ENCODE data around the gene CYTH3.
"Not testable (repeated sequence)": the region's sequence is repeated elsewhere in the genome, so short reads cannot be mapped to it uniquely, and the experiment has no call there.

The CYTH3 gene

DNA sequence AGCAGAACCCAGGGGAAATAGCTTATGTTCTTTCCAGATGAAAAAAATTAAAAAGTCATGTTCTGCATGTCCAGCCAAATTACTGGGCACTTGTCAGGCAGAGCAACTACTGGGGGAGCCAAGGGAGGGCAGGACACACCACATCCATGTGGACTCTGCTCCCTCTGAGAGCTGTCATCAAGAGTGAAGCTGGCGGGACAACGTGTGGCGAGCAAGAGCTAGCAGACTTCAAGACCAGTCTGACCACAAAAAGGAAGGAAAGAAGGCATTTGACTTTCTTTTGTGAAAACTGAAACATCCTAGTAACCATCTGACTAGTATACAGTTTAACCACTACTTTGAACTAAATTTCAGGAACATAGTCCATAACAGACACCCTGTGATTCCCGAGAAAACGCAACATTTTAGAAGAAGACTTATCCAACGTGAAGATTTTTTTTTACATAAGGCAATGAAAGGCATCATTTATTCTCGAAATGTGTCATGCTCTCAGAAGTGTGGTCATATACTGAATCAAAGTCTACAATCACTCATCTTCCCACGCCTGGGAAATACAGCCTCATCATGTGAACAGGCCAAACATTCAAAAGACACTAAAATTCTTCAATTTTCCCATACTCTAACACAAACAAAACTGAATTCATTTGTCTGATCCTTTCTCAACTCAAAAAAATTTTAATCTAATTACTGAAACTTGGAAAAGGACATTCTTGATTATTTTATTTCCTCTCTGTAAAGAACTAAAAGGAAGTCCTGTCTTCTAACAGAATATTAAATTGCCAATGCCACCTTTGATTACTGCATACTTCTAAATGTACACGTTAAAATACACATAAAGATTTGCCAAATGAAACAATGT is 15.5 kb downstream of the CYTH3 start:
- no peak for DNase-seq

DNA sequence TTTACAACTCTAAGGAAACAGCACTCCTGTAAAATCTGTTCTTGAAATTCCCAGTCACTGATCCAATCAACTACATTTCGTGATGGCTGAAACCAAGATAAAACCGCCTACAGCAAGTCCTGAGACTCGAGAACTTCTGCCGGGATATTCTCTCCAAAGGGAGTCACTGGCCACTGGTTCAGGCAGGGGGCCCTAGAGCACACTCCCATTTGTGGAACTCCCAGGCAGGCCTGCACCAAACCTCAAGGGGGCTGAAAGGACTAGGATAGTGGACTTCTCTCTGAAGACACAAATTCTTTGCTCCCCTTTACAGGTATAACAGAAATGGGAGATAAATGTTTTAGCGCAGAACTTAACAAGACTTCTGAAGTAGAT is 16.3 kb downstream of the CYTH3 start:
- DNase-seq = no peak

DNA sequence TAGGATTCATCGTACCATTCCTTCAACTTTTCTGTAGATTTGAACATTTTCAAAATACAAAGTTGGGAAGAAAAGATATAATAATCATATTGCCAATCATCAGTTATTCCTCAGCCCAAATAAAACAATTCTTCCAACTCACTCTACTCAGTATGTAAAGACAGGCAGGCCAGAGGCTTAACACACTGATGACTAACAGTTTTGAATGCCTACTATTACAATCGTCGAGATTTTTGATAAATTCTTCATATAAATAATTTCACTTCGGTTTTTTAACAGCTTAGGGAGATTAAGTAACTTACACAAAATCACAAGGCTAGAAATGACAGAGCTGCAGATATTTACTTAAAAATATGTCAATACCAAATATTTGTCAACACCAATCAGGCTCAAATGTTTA is 17.6 kb downstream of the CYTH3 start:
- no peak for DNase-seq

DNA sequence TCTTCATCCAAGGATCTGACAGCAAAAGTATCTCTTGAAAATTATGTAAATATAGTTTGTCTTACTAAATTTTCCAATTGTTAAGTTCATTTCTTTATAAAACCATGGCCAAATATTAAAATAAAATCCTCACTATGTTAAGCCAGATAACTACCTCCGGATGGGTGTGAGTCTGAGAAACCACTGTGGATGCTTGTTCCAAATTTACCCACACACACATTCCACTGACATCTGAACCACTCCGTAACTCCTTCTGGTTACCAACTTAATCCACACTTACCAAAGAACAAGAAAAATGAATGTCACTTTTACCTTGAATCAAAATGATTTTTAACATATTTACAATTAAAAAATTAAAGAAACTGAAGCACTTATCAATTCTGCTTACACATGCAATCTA is 19.7 kb downstream of the CYTH3 start:
- no peak for DNase-seq

DNA sequence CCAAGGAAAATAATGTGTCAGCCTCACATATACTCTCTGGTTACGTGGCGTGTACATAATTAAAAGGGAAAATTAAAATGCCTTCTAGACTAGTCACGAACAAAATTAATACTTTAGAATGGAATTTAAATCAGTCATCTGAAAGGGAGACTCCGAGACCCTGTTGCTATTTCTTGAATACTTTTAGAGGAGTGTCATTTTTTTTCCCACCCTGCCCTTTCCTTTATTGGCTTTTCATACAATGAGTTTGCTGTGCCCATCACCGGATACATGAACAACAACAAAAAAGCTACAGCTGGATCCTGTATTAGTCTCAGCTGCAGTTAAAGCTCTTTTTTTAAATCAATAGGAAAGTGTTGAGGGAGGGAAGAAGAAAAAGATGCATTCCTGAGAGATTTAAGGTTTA is 20.1 kb downstream of the CYTH3 start:
- no peak for DNase-seq

DNA sequence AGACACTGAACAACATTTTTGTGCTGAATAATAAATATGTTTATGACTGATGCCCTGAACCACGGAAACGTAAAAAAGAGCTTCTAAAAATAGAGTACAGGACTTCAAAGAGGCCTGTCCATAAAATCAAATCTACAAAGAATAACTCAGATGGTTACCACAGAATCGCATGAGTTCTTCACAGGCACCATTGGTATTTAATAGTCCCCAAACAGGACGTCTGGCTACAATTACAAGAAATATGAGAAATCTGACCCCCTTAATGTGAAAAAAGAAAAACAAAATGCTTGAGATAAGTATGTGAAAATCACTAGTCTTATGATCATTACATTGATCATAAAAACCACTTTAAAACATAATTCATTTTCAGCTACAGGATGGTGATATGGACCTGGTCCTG is 20.8 kb downstream of the CYTH3 start:
- DNase-seq = no peak

DNA sequence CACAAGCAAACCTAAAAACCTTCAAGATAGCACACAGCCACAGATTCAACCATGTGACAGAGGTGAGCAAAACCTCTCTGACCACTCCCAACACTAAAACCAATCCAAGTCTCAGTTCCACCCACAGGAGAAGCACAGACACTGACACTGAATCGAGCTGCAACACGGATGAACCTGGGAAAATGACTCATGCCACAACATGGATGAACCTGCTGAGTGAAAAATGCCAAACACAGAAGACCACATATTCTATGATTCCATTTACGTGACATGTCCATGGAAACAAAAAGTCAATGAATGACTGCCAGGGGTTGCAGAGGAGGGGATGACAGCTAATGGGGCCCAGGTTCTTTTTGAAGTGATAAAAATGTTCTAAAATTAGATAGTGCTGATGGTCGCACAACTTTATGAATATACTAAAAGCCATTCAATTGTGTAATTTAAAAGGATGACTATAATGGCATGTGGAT is 22.0 kb downstream of the CYTH3 start:
- DNase-seq = no peak

DNA sequence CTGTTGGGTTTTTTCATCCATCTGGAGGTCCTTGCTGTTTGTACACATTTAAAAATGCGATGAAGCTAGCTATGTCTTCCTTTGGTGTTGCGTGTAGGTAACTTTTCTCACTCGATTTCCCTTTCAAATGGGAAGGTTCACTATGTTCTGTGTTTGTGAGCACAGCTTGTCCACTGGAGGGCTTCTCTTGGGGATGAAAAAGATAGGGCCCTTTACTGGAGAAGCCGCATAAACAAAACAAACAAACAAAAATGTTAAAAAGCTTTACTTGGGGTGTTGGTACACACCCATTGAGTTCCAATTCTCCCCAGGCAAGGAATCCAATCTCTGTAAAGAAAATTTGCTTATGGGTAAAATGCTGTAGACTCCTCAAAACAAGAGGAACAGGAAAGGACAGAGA is 23.4 kb downstream of the CYTH3 start:
- DNase-seq = no peak

DNA sequence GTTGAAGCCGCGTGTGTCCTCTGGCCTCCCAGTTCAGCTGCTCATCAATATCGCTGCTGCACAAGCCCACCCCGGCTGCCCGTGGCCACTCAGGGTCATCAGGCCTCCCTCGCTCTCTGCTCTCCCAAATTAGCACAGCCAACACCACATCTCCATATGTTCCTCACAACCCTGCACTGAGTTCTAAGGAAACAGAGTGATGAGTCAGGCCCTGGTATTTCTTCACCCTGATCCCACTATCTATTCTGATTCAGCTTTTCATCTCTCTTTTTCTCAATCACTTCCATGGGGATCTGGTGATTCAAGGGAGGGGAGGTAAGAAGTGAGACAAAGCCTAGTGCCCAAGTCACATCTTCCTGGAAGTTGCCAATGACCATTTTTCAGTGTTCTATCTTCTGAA is 23.8 kb downstream of the CYTH3 start:
- no peak for DNase-seq

DNA sequence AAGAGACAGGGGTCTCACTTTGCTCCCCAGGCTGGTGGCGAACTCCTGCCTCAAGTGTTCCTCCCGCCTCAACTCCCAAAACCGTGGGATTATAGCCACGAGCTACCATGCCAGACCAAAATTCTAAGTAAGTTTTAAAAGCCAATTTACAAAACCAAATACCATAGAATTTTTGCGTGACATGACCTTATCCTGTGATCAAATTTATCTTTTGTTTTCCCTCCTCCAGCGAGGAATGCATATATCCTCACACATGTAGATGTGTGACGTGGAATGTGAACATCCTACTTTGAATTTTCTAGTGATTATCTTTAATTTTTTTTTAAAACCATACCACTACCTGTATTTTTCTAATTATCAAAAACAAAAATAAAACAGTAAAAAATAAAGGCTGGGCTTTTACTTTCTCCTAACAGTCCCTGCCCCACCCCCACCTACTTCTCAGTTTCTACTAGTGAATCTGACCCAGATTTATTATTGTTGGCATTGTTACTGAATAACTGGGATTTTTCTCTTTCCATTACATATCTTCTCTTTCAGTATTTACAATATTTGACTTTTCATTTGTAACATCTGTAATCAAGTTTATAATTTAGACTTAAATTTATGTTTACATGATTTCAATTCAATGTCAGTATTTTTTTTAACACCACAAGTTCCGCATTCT is 26.0 kb downstream of the CYTH3 start:
- no peak for DNase-seq

DNA sequence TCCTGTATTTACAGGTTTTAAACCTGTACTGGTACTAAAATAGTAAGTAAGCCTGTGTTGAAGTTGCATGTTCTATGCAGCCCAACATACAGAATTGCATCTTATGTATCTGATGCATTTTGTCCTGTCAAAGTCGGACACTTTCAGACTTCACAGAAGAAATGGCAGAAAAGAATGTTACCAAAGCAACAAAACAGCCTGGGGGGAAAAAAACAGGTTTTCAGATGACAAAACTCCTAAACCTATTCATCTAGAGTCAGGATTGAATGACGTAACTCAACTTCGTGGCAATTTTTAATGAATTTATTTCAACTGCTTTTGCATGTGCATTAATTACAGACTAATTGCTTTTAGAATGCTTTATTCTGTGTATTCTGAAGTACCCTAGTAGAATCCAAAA is 28.4 kb downstream of the CYTH3 start:
- DNase-seq = no peak

DNA sequence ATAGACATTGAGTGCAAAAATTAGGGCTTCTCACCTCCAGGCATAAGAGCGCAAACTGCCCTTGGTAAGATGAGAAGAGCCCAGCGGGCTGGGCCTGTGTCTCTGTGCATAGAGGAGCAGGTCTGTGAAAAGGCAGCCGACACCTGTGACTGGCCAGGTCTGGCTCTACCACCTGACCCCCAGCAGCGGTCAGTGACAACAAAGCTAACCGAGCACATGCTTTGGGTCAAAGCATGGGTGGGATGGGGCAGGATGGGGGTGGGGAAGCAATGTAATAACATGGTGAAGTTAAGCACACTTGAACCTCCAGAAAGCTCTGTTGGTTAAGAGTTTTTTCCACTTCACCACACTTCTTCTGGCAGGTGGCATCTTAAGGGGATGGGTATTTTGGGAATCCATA is 29.3 kb downstream of the CYTH3 start:
- DNase-seq = no peak

DNA sequence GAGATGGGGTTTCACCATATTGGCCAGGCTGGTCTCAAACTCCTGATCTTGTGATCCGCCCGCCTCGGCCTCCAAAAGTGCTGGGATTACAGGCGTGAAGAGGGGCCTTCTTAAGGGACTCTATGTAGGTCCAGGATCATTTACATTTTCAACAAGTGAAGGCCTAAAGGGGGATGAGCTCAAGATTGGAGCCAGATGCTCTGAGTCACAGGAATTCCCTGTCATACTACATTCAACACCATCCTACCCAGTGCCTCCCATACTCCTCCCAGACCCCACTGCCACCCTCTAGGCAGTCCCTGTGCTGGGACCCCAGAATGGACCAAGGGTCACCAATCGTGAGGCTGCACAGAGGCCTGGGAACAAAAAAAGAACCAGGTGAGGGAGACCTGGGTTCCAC is 29.9 kb downstream of the CYTH3 start:
- DNase-seq = no peak

DNA sequence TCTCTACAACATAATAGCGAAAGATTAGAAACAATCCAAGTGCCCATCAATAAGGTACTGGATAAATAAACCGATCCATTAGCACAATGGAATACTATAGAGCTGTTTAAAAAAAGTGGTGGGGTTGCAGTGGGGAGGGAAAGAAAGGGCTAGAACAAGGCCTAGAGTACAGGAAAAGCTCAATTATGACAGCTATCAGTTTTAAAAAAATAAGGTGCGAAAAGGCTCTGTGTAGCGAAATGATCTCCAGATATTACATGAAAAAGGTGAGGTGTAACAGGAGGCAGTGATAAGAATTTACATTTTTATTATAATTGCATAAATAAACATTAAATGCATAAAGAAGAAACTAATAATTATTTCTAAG is 30.8 kb downstream of the CYTH3 start:
- DNase-seq = no peak

DNA sequence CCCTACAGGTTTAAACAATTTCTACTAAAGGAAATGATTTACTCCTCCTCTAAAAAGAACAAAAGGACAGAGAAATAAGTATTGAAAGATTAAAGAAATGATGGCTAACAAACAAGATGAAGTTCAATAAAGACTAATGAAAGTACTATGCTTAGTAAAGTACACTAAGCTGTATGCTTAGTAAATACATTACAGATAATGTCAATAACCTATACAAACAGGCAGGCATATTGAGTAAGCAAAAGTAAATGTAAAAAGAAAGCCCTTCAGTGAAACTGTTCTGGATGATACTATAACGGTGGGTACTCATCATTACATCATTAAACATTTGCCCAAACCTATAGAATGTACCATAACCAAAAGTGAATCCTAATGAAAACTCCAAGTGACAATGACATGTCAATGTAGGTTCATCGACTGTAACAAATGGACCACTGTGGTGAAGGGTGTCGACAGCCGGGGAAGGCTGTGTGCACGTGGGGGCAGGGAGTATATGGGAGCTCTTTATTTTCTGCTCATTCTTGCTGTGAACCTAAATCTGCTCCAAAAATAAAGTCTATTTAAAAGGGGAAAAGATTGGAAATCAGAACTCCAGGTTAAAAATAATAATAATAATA is 34.0 kb downstream of the CYTH3 start:
- no peak for DNase-seq

DNA sequence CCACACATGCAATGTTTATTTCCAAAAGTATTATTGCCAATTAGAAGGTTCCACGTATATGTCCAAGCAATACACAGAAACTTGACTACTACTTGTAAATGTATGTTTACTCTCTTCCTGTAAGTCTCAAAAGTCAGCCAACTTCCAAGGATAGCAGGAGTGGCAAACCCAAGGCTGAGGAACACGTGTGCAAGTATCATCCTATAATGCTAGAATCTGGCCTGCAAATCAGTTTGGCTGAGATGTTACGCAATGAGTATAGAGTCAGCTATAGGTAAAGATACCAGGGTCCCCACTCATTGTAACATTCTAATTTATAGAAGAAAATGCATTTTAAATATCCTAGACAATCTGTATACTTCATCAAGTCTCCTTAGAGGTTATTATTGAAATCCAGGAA is 34.7 kb downstream of the CYTH3 start:
- DNase-seq = no peak

DNA sequence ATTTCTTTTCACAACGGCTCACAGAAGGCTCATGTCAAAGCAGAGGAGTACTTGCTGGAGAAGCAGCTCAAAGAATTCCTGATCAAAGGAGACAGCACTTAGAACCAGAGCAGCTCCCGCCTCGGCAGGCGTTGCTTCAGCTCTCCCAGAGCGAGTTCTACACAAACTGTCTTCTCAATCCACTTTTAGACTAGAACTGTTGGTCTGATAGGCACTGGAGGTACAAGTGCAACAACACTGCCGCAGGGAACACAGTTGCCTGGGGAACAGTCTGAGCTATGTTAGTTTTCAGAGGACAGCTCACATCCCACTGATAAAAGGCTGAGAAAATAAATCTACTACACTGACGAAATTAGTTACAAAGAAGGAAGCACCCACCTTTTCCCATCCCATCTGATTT is 35.4 kb downstream of the CYTH3 start:
- no peak for DNase-seq

DNA sequence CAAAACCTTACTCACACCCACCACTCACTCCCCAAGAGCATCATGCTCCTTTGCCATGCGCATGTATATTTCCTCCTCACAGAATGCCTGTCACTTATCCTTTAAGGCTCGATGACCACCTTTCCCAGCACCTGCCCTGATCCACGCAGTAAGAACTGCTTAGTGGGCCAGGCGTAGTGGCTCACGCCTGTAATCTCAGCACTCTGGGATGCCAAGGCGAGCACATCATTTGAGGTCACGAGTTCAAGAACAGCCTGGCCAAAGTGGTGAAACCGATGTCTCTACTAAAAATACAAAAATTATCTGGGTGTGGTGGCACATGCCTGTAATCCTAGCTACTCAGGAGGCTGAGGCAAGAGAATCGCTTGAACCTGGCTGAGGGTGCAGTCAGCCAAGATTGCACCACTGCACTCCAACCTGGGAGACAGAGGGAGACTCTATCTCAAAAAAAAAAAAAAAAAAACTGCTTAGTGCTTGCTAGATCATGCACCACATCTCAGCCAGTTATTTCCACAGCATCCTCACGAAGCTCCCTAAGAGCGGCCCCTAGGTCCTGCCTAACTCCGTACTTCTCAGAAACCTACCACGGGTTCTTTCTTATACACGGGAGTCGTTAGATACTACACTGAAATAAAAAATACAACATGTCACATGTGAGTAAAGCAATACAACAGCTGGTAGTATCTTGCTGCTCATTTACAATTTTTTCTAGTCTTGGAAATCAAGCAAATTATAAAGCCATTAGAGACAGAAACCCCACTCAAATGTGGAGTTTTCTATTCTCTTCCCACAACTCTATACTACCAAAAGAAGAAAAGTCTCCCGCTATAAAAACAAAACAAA is 37.2 kb downstream of the CYTH3 start:
- no peak for DNase-seq

DNA sequence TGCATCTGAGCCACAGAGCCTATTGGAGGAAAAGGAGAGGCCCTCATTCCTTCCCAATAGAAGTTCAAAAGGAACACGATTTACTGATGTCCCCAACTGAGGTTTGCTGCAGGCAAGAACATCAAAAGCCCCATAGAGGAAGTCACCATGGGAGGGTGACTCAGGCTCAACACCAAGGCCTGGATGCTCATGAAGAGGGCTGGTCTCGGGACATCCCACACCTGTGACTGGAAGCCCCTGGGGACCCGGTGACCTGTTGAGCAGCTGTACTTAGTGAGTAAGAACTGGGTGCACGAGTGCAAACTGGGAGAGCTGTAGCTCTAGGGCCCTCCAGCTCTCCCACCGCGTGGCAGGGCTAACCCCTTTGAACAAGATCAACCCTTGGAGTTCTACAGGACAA is 38.0 kb downstream of the CYTH3 start:
- DNase-seq = no peak

DNA sequence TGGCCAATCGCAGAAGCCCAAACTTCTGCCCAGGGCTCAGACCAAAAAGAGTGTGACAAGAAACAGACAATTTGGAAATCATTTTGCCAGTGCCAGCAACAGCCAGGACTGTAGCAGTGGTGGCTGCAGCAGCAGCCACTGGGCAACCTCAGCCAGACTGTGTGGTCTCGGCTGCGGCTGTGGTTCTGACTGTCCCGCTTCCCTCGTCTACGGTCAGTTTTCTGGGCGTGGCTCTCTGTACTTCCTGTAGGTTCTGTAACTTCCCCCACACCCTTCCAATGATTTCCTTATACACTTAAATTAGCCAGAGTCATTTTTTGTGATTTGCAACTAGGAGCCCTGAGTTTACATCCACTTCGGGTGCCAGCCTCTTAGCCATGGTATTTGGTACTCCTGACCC is 39.9 kb downstream of the CYTH3 start:
- DNase-seq = no peak

DNA sequence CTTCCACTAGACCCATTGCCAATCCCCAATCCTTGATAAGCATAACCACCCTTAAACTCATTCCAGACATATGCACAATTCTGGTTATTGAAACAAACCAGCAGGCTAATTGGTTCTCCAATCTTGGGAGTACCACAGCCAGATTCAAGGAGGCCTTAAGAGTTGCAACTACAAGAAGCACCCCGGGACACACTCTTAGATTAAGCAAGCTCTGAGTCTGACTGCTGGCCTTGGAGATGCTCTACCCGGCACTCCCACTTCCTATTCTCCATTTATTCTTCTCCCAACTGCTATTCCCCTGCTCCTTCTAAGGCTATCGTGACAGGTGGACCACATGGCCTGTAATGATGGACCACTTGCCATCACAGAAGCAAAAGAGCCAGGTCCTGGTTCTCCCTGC is 40.3 kb downstream of the CYTH3 start:
- DNase-seq = no peak

DNA sequence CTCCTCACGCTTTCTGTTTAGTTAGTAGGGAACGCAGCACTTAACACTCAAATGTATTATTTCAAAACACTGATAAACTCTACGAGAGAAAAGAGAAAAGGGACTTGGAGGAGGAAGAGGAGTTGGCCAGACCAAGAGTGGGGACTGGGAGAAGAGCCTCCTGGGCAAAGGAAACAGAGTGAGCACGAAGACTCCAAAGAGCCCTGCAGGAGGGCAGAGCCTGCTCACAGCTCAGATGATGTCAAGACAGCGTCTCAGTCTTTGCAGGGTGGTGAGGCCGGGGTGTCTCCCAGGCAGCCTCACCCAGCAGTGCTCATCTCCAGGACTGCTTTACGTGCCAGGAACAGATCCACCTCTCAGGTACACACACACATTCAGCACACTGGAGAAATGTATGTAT is 41.2 kb downstream of the CYTH3 start:
- DNase-seq = no peak

DNA sequence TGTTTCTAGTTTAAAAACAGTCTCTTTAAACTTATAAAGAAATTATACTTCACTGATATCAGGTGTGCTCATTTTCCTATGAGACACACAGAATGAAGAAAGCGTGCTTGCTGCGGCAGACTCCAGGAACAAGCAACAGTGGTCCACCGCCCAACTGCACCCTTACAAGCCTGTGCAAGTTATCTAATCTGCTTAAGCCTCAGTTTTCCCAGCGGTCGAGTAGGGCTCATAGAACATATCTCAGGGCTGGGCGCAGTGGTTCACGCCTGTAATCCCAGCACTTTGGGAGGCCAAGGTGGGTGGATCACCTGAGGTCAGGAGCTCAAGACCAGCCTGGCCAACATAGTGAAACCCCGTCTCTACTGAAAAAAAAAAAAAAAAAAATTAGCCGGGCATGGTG is 43.1 kb downstream of the CYTH3 start:
- DNase-seq = not testable (repeated sequence)
